GM23248 (cell line): ENCODE data around the gene COL9A2.

ENCODE experiments used
- EZH2 ChIP-seq: fragments of 200-600 bp; sonication (generic); IDR thresholded peaks from 2 replicates; pipeline ENCODE4 v1.6.1; 2018; ENCODE audit warnings: antibody characterized with exemption, mild to moderate bottlenecking; ENCODE audit not compliant: insufficient read depth, poor library complexity, severe bottlenecking
- EZH2phosphoT487 ChIP-seq: fragments of 200-600 bp; sonication (generic); IDR thresholded peaks from 2 replicates; pipeline ENCODE4 v1.6.1; 2018; ENCODE audit warnings: antibody characterized with exemption, moderate library complexity, mild to moderate bottlenecking, low read depth; ENCODE audit not compliant: insufficient read depth

DNA sequence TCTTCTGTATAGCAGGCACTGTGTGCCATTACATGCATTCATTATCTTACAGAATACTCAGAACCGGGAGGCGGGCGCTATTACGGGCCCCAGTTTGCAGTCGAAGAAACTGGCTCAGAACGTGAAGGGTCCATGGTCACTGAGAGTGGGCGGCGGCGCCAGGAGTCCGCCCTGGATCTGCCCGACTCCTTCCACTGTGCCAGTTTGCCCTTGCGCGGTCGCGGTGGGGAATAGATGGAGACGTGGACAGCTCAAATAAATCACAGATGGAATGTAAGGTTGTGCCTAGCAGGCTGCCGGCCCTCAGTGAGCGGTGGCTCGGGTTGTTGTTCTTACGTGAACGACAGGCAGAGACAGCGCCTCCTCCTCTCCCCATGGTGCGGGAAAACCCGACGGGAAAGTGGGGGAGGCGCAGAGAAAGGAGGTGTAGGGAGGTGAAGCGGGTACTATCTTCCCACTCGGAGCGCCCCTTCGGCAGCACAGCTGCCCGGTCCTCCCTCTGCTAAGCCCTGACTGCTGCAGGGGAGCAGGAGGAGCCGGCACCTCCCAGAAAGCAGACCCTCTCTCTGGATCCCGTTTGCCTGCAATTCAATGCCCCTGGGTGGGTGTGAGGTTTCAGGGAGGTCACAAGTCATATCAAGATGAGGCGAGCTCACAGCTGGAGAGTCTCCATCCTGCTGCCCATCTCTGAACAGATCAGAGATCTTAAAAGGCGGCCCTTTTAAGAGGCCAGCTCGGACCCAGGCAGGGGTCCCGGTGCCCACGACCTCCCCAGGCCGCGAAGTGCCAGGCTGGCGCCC lies 1.1 kb downstream of the COL9A2 start:
- TF ChIP-seq EZH2: peak; percentile 96
- no peak for TF ChIP-seq EZH2phosphoT487
